ENCODE data around the gene SH2B3. TPM values are rescaled to one million over a fixed set of nuclear protein-coding genes. Genes with fewer than 3 reads are reported as not detected.

The SH2B3 gene
- total RNA-seq, 4 donors from 2014 or later, result 24.9 to 49.4 (median 41.8) TPM

DNA sequence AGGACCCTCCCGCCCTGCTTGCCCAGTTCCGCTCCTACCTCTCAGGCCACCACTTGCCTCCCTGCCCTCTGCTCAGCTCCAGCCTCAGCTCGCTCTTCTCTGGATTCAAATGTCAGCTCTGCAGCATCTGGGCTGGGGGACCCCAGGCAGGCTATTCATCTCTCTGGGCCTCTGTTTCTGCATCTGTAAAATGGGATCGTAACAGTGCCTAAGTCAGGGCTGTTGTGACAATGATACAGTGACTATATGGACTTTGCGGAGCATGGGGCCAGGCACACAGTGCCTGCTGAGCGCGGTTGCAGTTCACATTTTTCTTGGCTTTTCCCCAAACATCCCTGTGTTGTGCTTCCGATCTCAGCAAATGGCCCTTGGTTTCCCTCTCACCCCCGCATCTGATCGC is 39.6 kb upstream of the SH2B3 start:
- Histone ChIP-seq H3K36me3 (peaks cover 0 to 45% (median 34%) of the 10 kb centered on the region in 4 donors), H3K4me1 (peaks cover 28 to 51% (median 37%) of the 10 kb centered on the region in 4 donors)
- WGBS, result 97% methylated on average over 10 of the region's 10 CpGs

DNA sequence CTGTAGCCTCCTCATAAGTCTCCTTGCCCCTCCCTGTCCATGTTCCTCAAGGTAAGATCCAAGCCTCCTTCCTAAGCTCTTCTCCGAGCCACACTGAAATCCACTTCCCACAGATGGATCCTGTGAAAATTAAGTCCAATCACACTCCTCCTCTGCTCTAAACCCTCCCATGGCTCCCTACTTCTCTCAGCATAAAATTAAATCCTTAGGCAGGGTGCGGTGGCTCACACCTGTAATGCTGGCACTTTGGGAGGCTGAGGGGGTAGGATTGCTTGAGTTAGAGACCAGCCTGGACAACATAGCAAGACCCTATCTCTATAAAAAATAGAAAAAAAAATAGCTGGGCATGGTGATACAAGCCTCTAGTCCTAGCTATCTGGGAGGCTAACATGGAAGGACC is 39.1 kb upstream of the SH2B3 start:
- intact Hi-C loops (cut with DNase I), result no loop called here
- Histone ChIP-seq H3K27ac (replicated peaks in 1 of 4) (no peak overlapping the region), H3K4me1 (peaks cover 28 to 46% (median 36%) of the 10 kb centered on the region in 4 donors), H3K9me3 (no peaks in the 10 kb centered on the region), H3K27me3 (no peaks in the 10 kb centered on the region), H3K36me3 (peaks cover 0 to 45% (median 34%) of the 10 kb centered on the region in 4 donors), H3K4me3 (no peak overlapping the region)
- WGBS, result 98% methylated on average over 2 of the region's 2 CpGs
- no peak for DNase-seq (ENCODE audit: extremely low spot score)
- TF ChIP-seq EP300 (IDR thresholded peaks at IDR 0.05), result no peak
- no peak for TF ChIP-seq POLR2AphosphoS5 (IDR thresholded peaks at IDR 0.05)
- TF ChIP-seq POLR2A (IDR thresholded peaks at IDR 0.05; ENCODE audit: low read depth), result no peak
- no peak for TF ChIP-seq CTCF (IDR thresholded peaks at IDR 0.05)

More for the DNA sequence above, 39.6 kb upstream of the SH2B3 start:
- H3K4me3 ChIP-seq, result no peak overlapping the region
- H3K27me3 ChIP-seq, result no peaks in the 10 kb centered on the region
- TF ChIP-seq POLR2A (IDR thresholded peaks at IDR 0.05; ENCODE audit: low read depth), result no peak
- no peak for TF ChIP-seq CTCF (IDR thresholded peaks at IDR 0.05)
- no peak for TF ChIP-seq POLR2AphosphoS5 (IDR thresholded peaks at IDR 0.05)
- TF ChIP-seq EP300 (IDR thresholded peaks at IDR 0.05), result no peak
- intact Hi-C loops (cut with DNase I), result no loop called here
- DNase-seq (ENCODE audit: extremely low spot score), result no peak
- no peak overlapping the region for H3K27ac ChIP-seq (replicated peaks in 1 of 4)
- H3K9me3 ChIP-seq, result no peaks in the 10 kb centered on the region

DNA sequence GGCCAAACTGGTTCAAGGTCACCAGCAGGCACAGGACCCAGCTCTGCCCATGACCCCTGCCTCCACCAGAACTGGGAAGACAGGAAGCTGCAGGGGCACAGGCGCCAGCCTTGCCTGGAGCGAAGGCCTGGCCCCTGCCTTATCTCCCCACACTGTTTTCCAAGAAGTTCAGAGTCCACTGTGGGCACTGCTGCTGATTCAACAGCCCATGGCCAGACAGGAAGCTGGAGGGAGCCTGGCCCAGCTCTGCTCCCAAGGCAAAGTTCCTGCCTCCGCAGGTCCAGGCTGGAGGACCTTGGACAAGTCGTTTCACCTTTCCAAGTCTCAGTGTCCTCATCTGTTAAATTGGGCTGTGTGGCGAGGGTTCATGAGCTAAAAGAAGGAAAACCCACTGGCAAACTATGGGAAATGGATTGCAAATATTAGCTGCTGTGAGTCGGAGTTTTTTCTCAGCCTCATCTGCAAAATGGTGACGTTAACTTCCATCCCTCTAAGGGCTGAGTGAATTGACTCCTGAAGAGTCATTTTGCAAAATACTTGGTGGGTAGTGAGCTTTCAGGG is 38.0 kb upstream of the SH2B3 start:
- Histone ChIP-seq H3K27me3 (no peaks in the 10 kb centered on the region), H3K4me1 (peaks cover 27 to 35% (median 31%) of the 10 kb centered on the region in 4 donors), H3K9me3 (no peaks in the 10 kb centered on the region), H3K27ac (replicated peaks in 1 of 4) (peak overlapping the region in 3 of 4 donors; percentile 73), H3K4me3 (peak overlapping the region; percentile 84 to 93 (median 88)), H3K36me3 (peaks cover 0 to 34% (median 25%) of the 10 kb centered on the region in 4 donors)
- intact Hi-C loops (cut with DNase I), result no loop called here
- TF ChIP-seq POLR2A (IDR thresholded peaks at IDR 0.05; ENCODE audit: low read depth) (no peak), EP300 (IDR thresholded peaks at IDR 0.05) (no peak), CTCF (IDR thresholded peaks at IDR 0.05) (no peak), POLR2AphosphoS5 (IDR thresholded peaks at IDR 0.05) (no peak)
- no peak for DNase-seq (ENCODE audit: extremely low spot score)
- 42% methylated on average over 5 of the region's 7 CpGs for WGBS

GRCh38 chr12:111368291-111368787 is 37.4 kb upstream of the SH2B3 start:
- under 1% methylated on average over 10 of the region's 18 CpGs for WGBS
- no peak for DNase-seq (ENCODE audit: extremely low spot score)
- H3K9me3 ChIP-seq, result no peaks in the 10 kb centered on the region
- TF ChIP-seq POLR2AphosphoS5 (IDR thresholded peaks at IDR 0.05) (no peak), CTCF (IDR thresholded peaks at IDR 0.05) (no peak)
- intact Hi-C loops (cut with DNase I), result no loop called here
- peak overlapping the region; percentile 66 to 73 (median 73) for H3K27ac ChIP-seq (replicated peaks in 1 of 4)
- peak overlapping the region; percentile 84 to 93 (median 88) for H3K4me3 ChIP-seq
- peaks cover 27 to 34% (median 30%) of the 10 kb centered on the region in 4 donors for H3K4me1 ChIP-seq
- H3K27me3 ChIP-seq, result no peaks in the 10 kb centered on the region
- H3K36me3 ChIP-seq, result peaks cover 0 to 28% (median 20%) of the 10 kb centered on the region in 4 donors

All from esophagus muscularis mucosa (tissue), 4 donors.